Testis (tissue), 3 donors: ENCODE measurements around the gene DOK3. TPM values are rescaled to one million over a fixed set of nuclear protein-coding genes. Genes with fewer than 3 reads are reported as not detected.
A peak's percentile ranks its signal among the peaks of the same experiment; 100 is the strongest.

Source experiments
- DNase-seq: peaks from one replicate; pipeline ENCODE4 v3.0.0-alpha.2; 2019
- H3K27ac ChIP-seq, 2 donors: fragments of 200-600 bp; sonication (generic); one replicate each; pipeline ENCODE4 v1.5.1; 2019
- H3K27me3 ChIP-seq: fragments of 200-600 bp; sonication (generic); one replicate; pipeline ENCODE4 v1.5.1; 2019
- H3K36me3 ChIP-seq: fragments of 200-600 bp; sonication (generic); one replicate; pipeline ENCODE4 v1.5.1; 2017; ENCODE audit warnings: low read depth; ENCODE audit errors: missing control alignments
- H3K4me1 ChIP-seq: fragments of 200-600 bp; sonication (generic); one replicate; pipeline ENCODE4 v1.5.1; 2019
- H3K4me3 ChIP-seq, 2 donors: fragments of 200-600 bp; sonication (generic); one replicate each; pipeline ENCODE4 v1.5.1; 2017 to 2019
- H3K9me3 ChIP-seq: fragments of 200-600 bp; sonication (generic); one replicate; pipeline ENCODE4 v1.5.1; 2017
- CTCF ChIP-seq, 3 experiments: fragments of 450-650 bp in 2 of 3; fragments of 200-600 bp in 1 of 3; sonication (generic) in 1 of 3; IDR thresholded peaks; one replicate each; pipeline ENCODE4 v1.5.1; 2016 to 2019; ENCODE audit warnings: antibody characterized with exemption in 3 of 3, mild to moderate bottlenecking in 2 of 3, moderate library complexity in 1 of 3
- POLR2A ChIP-seq: fragments of 450-650 bp; IDR thresholded peaks from one replicate; pipeline ENCODE4 v1.6.1; 2017; ENCODE audit warnings: antibody characterized with exemption, mild to moderate bottlenecking, moderate library complexity
- WGBS, 2 donors: methylation state at CpG; one replicate each; pipeline ENCODE4 v1.1.5; 2018; 5-methylcytosine and 5-hydroxymethylcytosine counted together
- intact Hi-C: fragments of 100-400 bp; cut with DNase I; formaldehyde crosslinking; loops from one replicate; pipeline ENCODE4 v1.15.1; 2023; ENCODE audit warnings: low total_unique reads
- polyA plus RNA-seq: library from polyadenylated mRNA; stranded (reverse); fragments of 350-450 nt; fragmentation: Illumina TruSeq; extraction: RNeasy Lipid Tissue Mini Kit (QIAGEN cat#74804); gene quantifications from one replicate; pipeline ENCODE4 v1.2.3, GENCODE V29; 2014; ENCODE audit warnings: low read depth, low replicate concordance; ENCODE audit not compliant: insufficient read depth
- total RNA-seq, 2 donors: library from RNA; depleted of rRNA; stranded (reverse); fragments of >200 nt; gene quantifications; one replicate each; pipeline ENCODE4 v1.2.3, GENCODE V29; 2016

The DOK3 gene
- total and polyA plus RNA-seq, 3 donors from 2014 or later: 10.4 to 18.7 (median 10.7) TPM

GRCh38 chr5:177490992-177491391 lies 18.6 kb downstream of the DOK3 start:
- intact Hi-C loops: no loop called here

GRCh38 chr5:177490311-177490991 lies 19.2 kb downstream of the DOK3 start:
- H3K4me3 ChIP-seq: no peak overlapping the region
- H3K27me3 ChIP-seq: no peaks in the 10 kb centered on the region
- 68 to 87% methylated on average over 15 of the region's 15 CpGs for WGBS, 2 donors
- peaks cover 20% of the 10 kb centered on the region for H3K4me1 ChIP-seq
- H3K36me3 ChIP-seq: no peaks in the 10 kb centered on the region
- no peak for TF ChIP-seq POLR2A
- no peak for TF ChIP-seq CTCF (IDR thresholded peaks at IDR 0.05)
- intact Hi-C loops: no loop called here
- H3K9me3 ChIP-seq: no peaks in the 10 kb centered on the region
- DNase-seq: no peak
- no peak overlapping the region for H3K27ac ChIP-seq

More at GRCh38 chr5:177490992-177491391, 18.6 kb downstream of the DOK3 start:
- H3K4me1 ChIP-seq: peaks cover 24% of the 10 kb centered on the region
- H3K27me3 ChIP-seq: no peaks in the 10 kb centered on the region
- TF ChIP-seq CTCF (IDR thresholded peaks at IDR 0.05) (no peak), POLR2A (no peak)
- peak overlapping the region in 1 of 2 donors; percentile 24 for H3K27ac ChIP-seq
- 86 to 88% methylated on average over 15 to 16 of the region's 16 CpGs for WGBS, 2 donors
- no peaks in the 10 kb centered on the region for H3K9me3 ChIP-seq
- DNase-seq: no peak
- peak overlapping the region in 1 of 2 donors; percentile 43 for H3K4me3 ChIP-seq
- H3K36me3 ChIP-seq: no peaks in the 10 kb centered on the region

- no peak for DNase-seq
- H3K27ac ChIP-seq: no peak overlapping the region
- H3K9me3 ChIP-seq: no peaks in the 10 kb centered on the region
- no peaks in the 10 kb centered on the region for H3K36me3 ChIP-seq
- TF ChIP-seq CTCF (IDR thresholded peaks at IDR 0.05) (no peak), POLR2A (no peak)
- no peak overlapping the region for H3K4me3 ChIP-seq
- no peaks in the 10 kb centered on the region for H3K27me3 ChIP-seq
- 67 to 82% methylated on average over 8 to 26 of the region's 26 CpGs for WGBS, 2 donors
- intact Hi-C loops: no loop called here
- peaks cover 14% of the 10 kb centered on the region for H3K4me1 ChIP-seq
Observed at GRCh38 chr5:177489119-177489716, 20.4 kb downstream of the DOK3 start.

- Histone ChIP-seq H3K27me3 (no peaks in the 10 kb centered on the region), H3K36me3 (no peaks in the 10 kb centered on the region), H3K4me3 (no peak overlapping the region), H3K27ac (no peak overlapping the region), H3K9me3 (no peaks in the 10 kb centered on the region), H3K4me1 (peaks cover 9% of the 10 kb centered on the region)
- intact Hi-C loops: no loop called here
- 93 to 95% methylated on average over 8 to 9 of the region's 15 CpGs for WGBS, 2 donors
- no peak for DNase-seq
- no peak for TF ChIP-seq CTCF (IDR thresholded peaks at IDR 0.05)
Observed at GRCh38 chr5:177487975-177488374, 21.7 kb downstream of the DOK3 start.

- 90% methylated on average over 7 to 8 of the region's 8 CpGs for WGBS, 2 donors
- TF ChIP-seq CTCF (IDR thresholded peaks at IDR 0.05) (no peak), POLR2A (no peak)
- Histone ChIP-seq H3K27ac (no peak overlapping the region), H3K9me3 (no peaks in the 10 kb centered on the region), H3K4me3 (no peak overlapping the region), H3K4me1 (peaks cover 7% of the 10 kb centered on the region), H3K27me3 (no peaks in the 10 kb centered on the region), H3K36me3 (no peaks in the 10 kb centered on the region)
- intact Hi-C loops: no loop called here
- DNase-seq: no peak
Observed at GRCh38 chr5:177487144-177487543, 22.5 kb downstream of the DOK3 start.
